Stimulated activated CD8-positive, alpha-beta memory T cell treated with anti-CD3 and anti-CD28 coated beads, Interleukin-7, amount 100 ng/mL, for 24 hours (primary cell): ENCODE results near the gene CDK19.
"Not testable (repeated sequence)": the region's sequence is repeated elsewhere in the genome, so short reads cannot be mapped to it uniquely, and the experiment has no call there.

Source experiments
- DNase-seq: peaks from one replicate; pipeline ENCODE4 v3.0.0-alpha.2; 2020; ENCODE audit warnings: low read depth

CDK19 gene

DNA sequence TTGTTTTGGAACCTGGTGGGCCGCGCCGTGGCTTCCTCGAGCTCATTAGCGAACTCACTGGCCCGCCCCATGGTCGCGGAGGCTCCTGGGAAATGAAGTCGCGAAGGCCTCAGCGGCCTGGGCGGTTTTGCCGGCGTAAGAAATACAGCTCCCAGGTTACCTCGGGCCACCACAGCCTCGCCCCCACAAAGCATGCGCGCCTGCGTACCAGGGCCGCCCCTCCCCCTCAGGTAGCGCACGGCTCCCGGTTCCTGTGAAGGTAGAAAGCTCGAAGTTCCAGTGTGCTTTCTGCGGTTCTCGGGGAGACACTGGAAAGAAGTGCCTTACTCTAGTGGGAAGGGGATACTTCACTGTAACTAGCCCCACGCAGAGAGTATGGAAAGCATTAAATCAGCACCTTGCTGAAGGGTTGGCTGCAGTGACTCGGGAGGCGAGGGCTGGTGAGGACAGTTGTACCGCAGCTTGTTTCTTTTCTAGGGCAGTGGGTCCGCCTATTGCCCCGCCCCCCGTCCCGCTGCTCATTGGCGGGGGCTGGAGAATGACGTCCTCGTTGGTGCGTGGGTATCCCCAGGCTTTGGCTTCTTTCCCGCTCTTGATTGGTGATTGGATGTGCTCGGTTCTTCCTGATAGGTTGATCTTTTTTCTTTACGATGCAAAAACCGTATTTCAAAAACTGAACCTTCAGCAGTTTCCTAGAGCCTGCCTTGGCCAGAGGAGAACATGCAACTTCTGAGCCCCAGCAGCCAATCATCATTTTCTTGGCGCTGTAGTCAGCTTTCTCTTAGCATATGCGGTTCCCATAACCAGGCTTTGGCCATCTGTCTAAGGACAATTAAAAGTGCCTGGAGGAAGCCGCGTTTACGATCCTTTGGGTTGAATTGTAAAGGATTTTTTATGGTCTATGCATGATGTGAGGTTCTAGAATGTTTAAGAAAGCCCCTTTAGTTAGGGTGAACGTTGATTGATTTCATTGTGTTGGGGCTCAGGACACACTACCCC lies at the start of gene CDK19:
Gene CDK19, minus strand, starts transcription at position 59 of the 999 bp plus-strand sequence. CDS start 333 bp downstream, outside the sequence.
- DNase-seq, result peak; percentile 95

GRCh38 chr6:110864824-110865223 lies 49.6 kb upstream of the CDK19 start:
- DNase-seq, result no peak

DNA sequence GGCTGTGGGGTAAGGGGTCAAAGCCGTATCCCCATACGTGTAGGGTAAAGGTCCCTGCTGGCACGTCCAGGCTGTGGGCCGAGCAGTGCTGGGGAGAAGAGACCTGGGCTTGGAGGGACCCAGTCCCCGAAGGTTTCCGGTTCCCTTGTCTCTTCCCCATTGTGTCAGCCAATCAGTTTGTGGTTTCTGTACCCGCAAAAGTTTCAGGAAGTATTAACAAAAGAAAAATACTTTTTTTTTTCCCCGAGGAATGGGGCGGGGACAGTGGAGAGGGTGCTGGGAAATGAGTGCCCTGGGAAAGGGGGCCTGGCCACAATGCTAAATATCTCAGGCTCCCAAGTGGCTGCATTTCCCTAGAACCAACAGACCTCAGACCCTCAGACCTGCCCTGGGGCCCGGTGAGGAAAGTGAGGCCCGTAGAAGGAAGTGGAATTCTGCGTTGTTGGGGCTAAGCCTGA lies 44.1 kb upstream of the CDK19 start:
- DNase-seq, result no peak

DNA sequence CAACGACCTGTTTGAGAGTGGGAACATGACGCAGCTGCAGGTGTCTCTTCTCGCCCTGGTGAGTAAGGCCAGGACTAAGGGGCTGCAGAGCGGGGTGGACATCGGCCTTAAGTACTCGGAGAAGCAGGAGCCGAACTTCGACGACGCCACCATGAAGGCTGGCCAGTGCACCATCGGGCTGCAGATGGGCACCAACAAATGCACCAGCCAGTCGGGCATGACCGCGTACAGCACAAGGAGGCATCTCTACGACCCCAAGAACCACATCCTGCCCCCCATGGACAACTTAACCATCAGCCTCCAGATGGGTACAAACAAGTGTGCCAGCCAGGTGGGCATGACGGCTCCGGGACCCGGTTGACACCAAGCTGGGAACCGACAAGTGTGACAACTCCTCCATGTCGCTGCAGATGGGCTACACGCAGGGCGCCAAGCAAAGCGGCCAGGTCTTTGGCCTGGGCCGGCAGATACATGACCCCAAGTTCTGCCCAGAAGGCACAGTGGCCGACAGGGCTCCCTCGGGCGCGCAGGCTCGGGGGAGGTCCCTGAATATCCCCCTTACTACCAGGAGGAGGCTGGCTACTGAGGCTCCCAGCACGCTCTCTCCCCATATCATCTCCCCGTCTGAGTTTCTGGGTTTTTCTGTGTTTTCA lies 43.4 kb upstream of the CDK19 start:
- no peak for DNase-seq

GRCh38 chr6:110858016-110858415 lies 42.7 kb upstream of the CDK19 start:
- no peak for DNase-seq

- no peak for DNase-seq
These were observed 41.0 kb upstream of the CDK19 start for GRCh38 chr6:110856296-110856695.

- DNase-seq, result no peak
These were observed 38.6 kb upstream of the CDK19 start for GRCh38 chr6:110853754-110854477.

- DNase-seq, result no peak
These were observed 37.5 kb upstream of the CDK19 start for GRCh38 chr6:110852773-110853172.

GRCh38 chr6:110849781-110850180 lies 34.5 kb upstream of the CDK19 start:
- no peak for DNase-seq

DNA sequence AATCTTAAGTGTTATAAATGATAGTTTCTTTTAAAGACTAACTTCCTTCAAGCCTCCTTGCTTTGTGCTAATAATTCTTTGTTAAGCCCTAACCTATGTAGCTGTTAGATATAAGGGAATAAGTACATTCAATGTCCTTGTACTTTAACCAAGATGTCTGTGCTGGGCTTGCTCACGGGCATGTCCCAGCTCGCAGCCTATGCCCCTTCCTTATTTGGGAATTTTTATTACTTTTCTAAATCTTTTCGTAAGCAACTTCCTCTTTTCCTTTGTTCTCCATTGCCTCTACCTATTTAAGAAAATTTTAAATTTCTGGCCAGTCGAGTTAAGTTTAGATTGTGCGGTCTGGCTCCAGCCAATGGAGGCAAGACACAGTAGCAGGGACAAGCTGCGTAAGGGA lies 26.0 kb upstream of the CDK19 start:
- no peak for DNase-seq

- not testable (repeated sequence) for DNase-seq
These were observed 20.5 kb upstream of the CDK19 start for GRCh38 chr6:110835751-110836150.

DNA sequence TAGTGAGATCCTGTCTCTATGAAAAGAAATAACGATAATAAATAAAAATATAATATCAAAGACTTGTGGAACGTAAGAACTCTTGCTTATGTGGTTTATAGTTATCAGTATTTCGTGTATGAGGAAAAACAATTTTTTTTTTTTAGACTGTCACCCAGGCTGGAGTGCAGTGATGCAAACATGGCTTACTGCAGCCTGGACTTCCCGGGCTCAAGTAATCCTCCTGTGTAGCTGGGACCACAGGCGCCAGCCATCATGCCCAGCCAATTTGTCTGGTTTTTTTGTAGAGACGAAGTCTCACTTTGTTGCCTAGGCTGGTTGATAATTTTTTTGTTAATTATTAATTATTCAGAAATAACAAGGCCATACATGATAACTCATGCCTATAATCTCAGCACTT lies 18.6 kb upstream of the CDK19 start:
- no peak for DNase-seq

DNA sequence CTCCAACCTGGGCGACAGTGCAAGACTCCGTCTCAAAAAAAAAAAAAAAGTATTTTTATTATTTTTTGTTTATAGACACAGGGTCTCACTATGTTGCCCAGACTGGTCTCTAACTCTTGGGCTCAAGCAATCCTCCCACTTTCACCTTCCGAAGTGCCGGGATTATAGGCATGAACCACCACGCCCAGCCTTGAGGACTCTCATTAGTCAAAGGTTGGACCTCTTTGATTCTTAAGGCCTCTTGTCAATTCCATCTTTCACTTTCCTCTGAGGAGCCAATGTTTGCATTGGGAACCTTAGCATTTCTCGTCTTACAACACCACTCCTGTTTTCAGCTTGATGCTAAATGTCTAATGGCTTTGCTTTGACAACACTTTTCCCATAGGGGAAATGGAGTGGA lies 16.1 kb upstream of the CDK19 start:
- DNase-seq, result no peak

- DNase-seq, result no peak
These were observed 13.1 kb upstream of the CDK19 start for GRCh38 chr6:110828396-110828795.

DNA sequence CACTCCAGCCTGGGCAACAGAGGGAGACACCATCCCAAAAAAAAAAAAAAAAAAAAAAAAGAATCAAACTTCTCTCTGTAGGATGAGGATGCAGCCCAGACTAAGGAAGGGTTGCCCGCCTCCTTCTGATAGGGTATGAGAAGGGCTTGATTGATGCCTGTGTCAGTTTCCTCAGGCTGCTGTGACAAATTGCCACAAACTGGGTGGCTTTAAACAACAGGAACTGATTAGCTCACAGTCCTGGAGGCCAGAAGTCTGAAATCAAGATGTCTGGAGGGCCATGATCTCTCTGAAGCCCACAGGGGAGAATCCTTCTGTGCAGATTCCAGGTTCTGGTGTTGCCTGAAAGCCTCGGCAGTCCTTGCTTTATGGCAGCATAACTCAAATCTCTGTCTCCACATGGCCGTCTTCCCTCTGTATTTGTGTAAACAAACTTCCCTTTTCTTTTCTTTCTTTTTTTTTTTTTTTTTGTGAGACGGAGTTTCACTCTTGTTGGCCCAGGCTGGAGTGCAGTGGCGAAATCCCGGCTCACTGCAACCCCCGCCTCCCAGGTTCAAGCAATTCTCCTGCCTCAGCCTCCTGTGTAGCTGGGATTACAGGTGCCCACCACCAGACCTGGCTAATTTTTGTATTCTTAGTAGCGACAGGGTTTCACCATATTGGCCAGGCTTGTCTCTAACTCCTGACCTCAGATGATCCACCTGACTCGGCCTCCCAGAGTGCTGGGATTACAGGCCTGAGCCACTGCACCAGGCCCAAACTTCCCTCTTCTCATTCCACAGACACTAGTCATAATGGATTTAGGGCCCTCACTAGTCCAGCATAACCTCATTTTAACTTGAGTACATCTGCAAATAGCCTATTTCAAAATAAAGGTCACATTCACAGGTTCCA lies 11.2 kb upstream of the CDK19 start:
- no peak for DNase-seq

GRCh38 chr6:110823146-110823545 lies 7.9 kb upstream of the CDK19 start:
- no peak for DNase-seq

DNA sequence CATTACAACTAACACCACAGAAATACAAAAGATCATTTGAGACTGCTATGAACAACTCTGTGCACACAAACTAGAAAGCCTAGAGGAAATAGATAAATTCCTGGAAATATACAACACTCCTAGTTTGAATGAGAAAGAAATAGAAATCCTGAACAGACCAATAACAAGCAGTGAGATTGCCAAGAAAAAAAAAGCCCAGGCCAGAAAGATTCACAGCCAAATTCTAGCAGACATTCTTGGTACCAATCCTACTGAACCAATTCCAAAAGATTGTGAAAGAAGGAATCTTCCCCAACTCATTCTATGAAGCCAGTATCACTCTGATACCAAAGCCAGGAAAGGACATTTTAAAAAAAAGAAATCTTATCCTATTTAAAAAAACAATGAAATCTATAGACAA lies 7.0 kb upstream of the CDK19 start:
- no peak for DNase-seq

DNA sequence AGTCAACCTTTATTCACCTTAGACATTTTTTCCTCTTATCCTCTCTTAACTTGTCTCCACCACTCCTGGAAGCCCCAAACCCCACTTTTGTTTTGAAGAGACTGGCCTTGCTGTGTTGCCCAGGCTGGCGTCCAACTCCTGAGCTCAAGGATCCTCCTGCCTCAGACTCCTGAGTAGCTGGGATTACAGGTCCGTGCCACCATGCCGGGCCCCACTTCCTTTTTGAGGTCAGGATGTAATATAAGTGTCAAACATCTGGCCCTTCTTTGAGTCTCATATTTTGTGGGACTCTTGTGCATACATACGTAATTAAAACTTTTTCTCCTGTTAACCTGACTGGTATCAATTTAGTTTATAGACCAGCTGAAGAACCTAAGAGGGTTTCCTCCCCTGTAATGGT lies 1.4 kb upstream of the CDK19 start:
- no peak for DNase-seq

DNA sequence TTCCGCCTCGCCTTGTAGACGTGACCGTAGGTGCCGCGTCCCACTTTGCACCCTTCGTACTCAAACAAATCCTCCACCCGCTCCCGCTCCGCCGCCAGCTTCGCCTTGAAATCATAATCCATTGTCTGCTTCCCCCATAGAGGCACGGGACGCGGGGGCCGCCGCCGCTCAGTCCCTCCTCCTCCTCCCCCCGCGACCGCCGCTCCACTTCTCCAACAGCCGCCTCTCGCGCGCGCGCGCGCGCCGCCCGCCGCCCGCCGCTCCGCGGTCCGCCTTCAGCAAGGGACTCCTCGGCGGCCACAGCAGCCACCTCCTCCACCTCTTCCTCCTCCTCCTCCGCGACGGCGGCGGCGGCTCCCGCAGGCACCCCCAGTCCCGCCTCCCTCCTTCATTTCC lies 256 bp downstream of the CDK19 start:
- DNase-seq, result no peak

- DNase-seq, result peak; percentile 27
These were observed 911 bp downstream of the CDK19 start for GRCh38 chr6:110814102-110815014.
